Natural killer cell (primary cell): ENCODE measurements around the gene PARVA. TPM values are rescaled to one million over a fixed set of nuclear protein-coding genes. Genes with fewer than 3 reads are reported as not detected.

Source experiments
- ATAC-seq, 3 donors: fragments of 150-1000 bp in 2 of 3; fragments of 200-7000 bp in 1 of 3; cut with Tn5 transposase; 1 replicate in 1 of 3; 2 replicates in 2 of 3; pipeline ENCODE4 v1.10.0; 2021; ENCODE audit warnings: mild to moderate bottlenecking in 2 of 3, moderate library complexity in 2 of 3
- DNase-seq, 2 donors: peaks; one replicate each; pipeline versions ENCODE4 v3.0.0 to v3.0.0-alpha.2; 2013 to 2021; ENCODE audit warnings: mixed read lengths in 1 of 2
- H3K27ac ChIP-seq: one replicate; pipeline ENCODE4 v1.5.1; 2013; ENCODE audit warnings: mild to moderate bottlenecking, low read length
- H3K27me3 ChIP-seq: one replicate; pipeline ENCODE4 v1.6.1; 2013; ENCODE audit warnings: low read length; ENCODE audit not compliant: control insufficient read depth, insufficient read depth
- H3K36me3 ChIP-seq: one replicate; pipeline ENCODE4 v1.6.1; 2013; ENCODE audit warnings: low read length; ENCODE audit not compliant: control insufficient read depth, insufficient read depth
- H3K4me1 ChIP-seq: one replicate; pipeline ENCODE4 v1.6.1; 2013; ENCODE audit warnings: low read length; ENCODE audit not compliant: control insufficient read depth, insufficient read depth
- H3K4me3 ChIP-seq: one replicate; pipeline ENCODE4 v1.5.1; 2013; ENCODE audit warnings: low read length
- H3K9me3 ChIP-seq: one replicate; pipeline ENCODE4 v1.6.1; 2013; ENCODE audit warnings: low read length; ENCODE audit not compliant: control insufficient read depth, insufficient read depth
- H3K27ac Mint-ChIP-seq, 2 donors: one replicate each; pipeline ENCODE4 v1.8.0; 2022; ENCODE audit warnings: mild to moderate bottlenecking in 2 of 2, mixed read lengths in 2 of 2, moderate library complexity in 1 of 2
- H3K27me3 Mint-ChIP-seq, 2 donors: one replicate each; pipeline ENCODE4 v1.8.0; 2022; ENCODE audit warnings: low read depth in 2 of 2, mixed read lengths in 2 of 2
- H3K36me3 Mint-ChIP-seq: one replicate; pipeline ENCODE4 v1.8.0; 2022; ENCODE audit warnings: mixed read lengths
- H3K4me1 Mint-ChIP-seq, 2 donors: one replicate each; pipeline ENCODE4 v1.8.0; 2022; ENCODE audit warnings: mixed read lengths in 2 of 2
- H3K4me3 Mint-ChIP-seq: one replicate; pipeline ENCODE4 v1.8.0; 2022; ENCODE audit warnings: mild to moderate bottlenecking, moderate library complexity, mixed read lengths
- H3K9me3 Mint-ChIP-seq, 2 donors: one replicate each; pipeline ENCODE4 v1.8.0; 2022; ENCODE audit warnings: mixed read lengths in 2 of 2
- CTCF ChIP-seq: fragments of 200-600 bp; IDR thresholded peaks from one replicate; pipeline ENCODE4 v1.8.0; 2022; ENCODE audit warnings: antibody characterized with exemption
- WGBS: methylation state at CpG from one replicate; pipeline ENCODE4 v1.1.7; 2013; ENCODE audit warnings: missing lambda C conversion rate; ENCODE audit not compliant: insufficient coverage; 5-methylcytosine and 5-hydroxymethylcytosine counted together
- intact Hi-C: fragments of 100-400 bp; cut with micrococcal nuclease; formaldehyde crosslinking; loops from one replicate; pipeline ENCODE4 v1.14.2; 2022
- total RNA-seq, 4 donors: library from RNA; stranded (reverse); fragments of 120-200 nt in 1 of 4; gene quantifications; one replicate each; pipeline versions ENCODE4 v1.2.3 to v1.2.4, GENCODE V29; 2013 to 2022

PARVA gene
- total RNA-seq, 3 donors from 2014 or later (not counting 1 experiment from before 2014, with no cell fraction given), result 0.07 to 1.0 TPM; not detected in 1

- no CpG with 5 or more reads among the region's 1 CpG for WGBS
Measured at GRCh38 chr11:12382451-12382850, 5.1 kb downstream of the PARVA start.

GRCh38 chr11:12386309-12386708 lies 8.9 kb downstream of the PARVA start:
- Histone ChIP-seq H3K27me3 (no peaks in the 10 kb centered on the region), H3K4me1 (no peaks in the 10 kb centered on the region), H3K9me3 (no peaks in the 10 kb centered on the region), H3K27ac (no peak overlapping the region), H3K4me3 (no peak overlapping the region), H3K36me3 (no peaks in the 10 kb centered on the region)
- no peaks in the 10 kb centered on the region for H3K36me3 Mint-ChIP-seq
- DNase-seq (no peak), ATAC-seq (no peak)
- intact Hi-C loops, result no loop called here
- peaks cover 26 to 45% of the 10 kb centered on the region in 2 donors for H3K27me3 Mint-ChIP-seq
- H3K4me1 Mint-ChIP-seq, result no peaks in the 10 kb centered on the region
- WGBS, result 92% methylated on average over 1 of the region's 1 CpG
- no peak overlapping the region for H3K27ac Mint-ChIP-seq
- no peak for TF ChIP-seq CTCF
- H3K9me3 Mint-ChIP-seq, result no peaks in the 10 kb centered on the region
- H3K4me3 Mint-ChIP-seq, result no peak overlapping the region

More at GRCh38 chr11:12382451-12382850, 5.1 kb downstream of the PARVA start:
- Mint-ChIP-seq H3K27ac (no peak overlapping the region), H3K4me3 (no peak overlapping the region), H3K9me3 (no peaks in the 10 kb centered on the region), H3K4me1 (peaks cover 0 to 5% of the 10 kb centered on the region in 2 donors), H3K27me3 (peaks cover 52 to 73% of the 10 kb centered on the region in 2 donors), H3K36me3 (no peaks in the 10 kb centered on the region)
- intact Hi-C loops, result no loop called here
- ATAC-seq (no peak), DNase-seq (no peak)
- peaks cover 3% of the 10 kb centered on the region for H3K4me1 ChIP-seq
- no peaks in the 10 kb centered on the region for H3K27me3 ChIP-seq
- H3K27ac ChIP-seq, result no peak overlapping the region
- H3K36me3 ChIP-seq, result no peaks in the 10 kb centered on the region
- no peak overlapping the region for H3K4me3 ChIP-seq
- no peaks in the 10 kb centered on the region for H3K9me3 ChIP-seq
- TF ChIP-seq CTCF, result no peak

GRCh38 chr11:12386745-12387144 lies 9.4 kb downstream of the PARVA start:
- Histone ChIP-seq H3K9me3 (no peaks in the 10 kb centered on the region), H3K4me1 (no peaks in the 10 kb centered on the region), H3K27ac (no peak overlapping the region), H3K36me3 (no peaks in the 10 kb centered on the region), H3K4me3 (no peak overlapping the region), H3K27me3 (no peaks in the 10 kb centered on the region)
- peaks cover 26 to 41% of the 10 kb centered on the region in 2 donors for H3K27me3 Mint-ChIP-seq
- no peak overlapping the region for H3K27ac Mint-ChIP-seq
- intact Hi-C loops, result no loop called here
- WGBS, result 100% methylated on average over 1 of the region's 2 CpGs
- no peaks in the 10 kb centered on the region for H3K9me3 Mint-ChIP-seq
- DNase-seq (no peak), ATAC-seq (no peak)
- no peak for TF ChIP-seq CTCF
- no peak overlapping the region for H3K4me3 Mint-ChIP-seq
- H3K4me1 Mint-ChIP-seq, result no peaks in the 10 kb centered on the region
- H3K36me3 Mint-ChIP-seq, result no peaks in the 10 kb centered on the region

- H3K4me1 Mint-ChIP-seq, result no peaks in the 10 kb centered on the region
- no peak for DNase-seq
- WGBS, result 77% methylated on average over 3 of the region's 3 CpGs
Measured at GRCh38 chr11:12388173-12388572, 10.8 kb downstream of the PARVA start.

More at GRCh38 chr11:12388173-12388572, 10.8 kb downstream of the PARVA start:
- Mint-ChIP-seq H3K36me3 (no peaks in the 10 kb centered on the region), H3K4me3 (no peak overlapping the region), H3K27me3 (peaks cover 25 to 35% of the 10 kb centered on the region in 2 donors), H3K9me3 (no peaks in the 10 kb centered on the region), H3K27ac (no peak overlapping the region)
- no peak for ATAC-seq
- Histone ChIP-seq H3K4me1 (no peaks in the 10 kb centered on the region), H3K9me3 (no peaks in the 10 kb centered on the region), H3K27ac (no peak overlapping the region), H3K27me3 (no peaks in the 10 kb centered on the region), H3K36me3 (no peaks in the 10 kb centered on the region), H3K4me3 (no peak overlapping the region)
- TF ChIP-seq CTCF, result no peak
- intact Hi-C loops, result no loop called here
